HG03159 (cell line): ENCODE results near the gene BCL11B.

Source experiments
- ATAC-seq: cut with Tn5 transposase; IDR thresholded peaks from one replicate; pipeline ENCODE4 v1.9.1; 2021; ENCODE audit warnings: mild to moderate bottlenecking, moderate library complexity; ENCODE audit not compliant: unreplicated experiment

The BCL11B gene

GRCh38 chr14:99169776-99170356 lies 102.1 kb downstream of the BCL11B start:
- no peak for ATAC-seq

GRCh38 chr14:99168330-99168729 lies 103.7 kb downstream of the BCL11B start:
- ATAC-seq = no peak

- no peak for ATAC-seq
Observed at GRCh38 chr14:99166506-99166905, 105.5 kb downstream of the BCL11B start.

GRCh38 chr14:99164712-99165111 lies 107.3 kb downstream of the BCL11B start:
- no peak for ATAC-seq

GRCh38 chr14:99163446-99163845 lies 108.6 kb downstream of the BCL11B start:
- ATAC-seq = no peak

GRCh38 chr14:99159341-99160340 lies 112.4 kb downstream of the BCL11B start:
- ATAC-seq = no peak

- no peak for ATAC-seq
Observed at GRCh38 chr14:99158646-99159165, 113.3 kb downstream of the BCL11B start.

- ATAC-seq = no peak
Observed at GRCh38 chr14:99158150-99158549, 113.8 kb downstream of the BCL11B start.

GRCh38 chr14:99157676-99158075 lies 114.3 kb downstream of the BCL11B start:
- no peak for ATAC-seq

- ATAC-seq = no peak
Observed at GRCh38 chr14:99157246-99157645, 114.8 kb downstream of the BCL11B start.

GRCh38 chr14:99156814-99157213 lies 115.2 kb downstream of the BCL11B start:
- no peak for ATAC-seq

GRCh38 chr14:99156090-99156425 lies 115.9 kb downstream of the BCL11B start:
- ATAC-seq = no peak

GRCh38 chr14:99155173-99156089 lies 116.6 kb downstream of the BCL11B start:
- ATAC-seq = no peak

- no peak for ATAC-seq
Observed at GRCh38 chr14:99150236-99150635, 121.8 kb downstream of the BCL11B start.

GRCh38 chr14:99148861-99149610 lies 123.0 kb downstream of the BCL11B start:
- no peak for ATAC-seq

GRCh38 chr14:99148131-99148530 lies 123.9 kb downstream of the BCL11B start:
- no peak for ATAC-seq

- no peak for ATAC-seq
Observed at GRCh38 chr14:99147366-99147740, 124.6 kb downstream of the BCL11B start.

- no peak for ATAC-seq
Observed at GRCh38 chr14:99146616-99147365, 125.2 kb downstream of the BCL11B start.

GRCh38 chr14:99145307-99145706 lies 126.7 kb downstream of the BCL11B start:
- no peak for ATAC-seq

GRCh38 chr14:99143793-99144192 lies 128.2 kb downstream of the BCL11B start:
- no peak for ATAC-seq
